HG02884 (cell line): Measurements from ENCODE around the gene PDXDC1.
"Not testable (repeated sequence)": the region's sequence is repeated elsewhere in the genome, so short reads cannot be mapped to it uniquely, and the experiment has no call there.

Source experiments
- ATAC-seq: cut with Tn5 transposase; IDR thresholded peaks from one replicate; pipeline ENCODE4 v1.9.1; 2021; ENCODE audit warnings: mild to moderate bottlenecking, moderate library complexity; ENCODE audit not compliant: unreplicated experiment

PDXDC1 gene

DNA sequence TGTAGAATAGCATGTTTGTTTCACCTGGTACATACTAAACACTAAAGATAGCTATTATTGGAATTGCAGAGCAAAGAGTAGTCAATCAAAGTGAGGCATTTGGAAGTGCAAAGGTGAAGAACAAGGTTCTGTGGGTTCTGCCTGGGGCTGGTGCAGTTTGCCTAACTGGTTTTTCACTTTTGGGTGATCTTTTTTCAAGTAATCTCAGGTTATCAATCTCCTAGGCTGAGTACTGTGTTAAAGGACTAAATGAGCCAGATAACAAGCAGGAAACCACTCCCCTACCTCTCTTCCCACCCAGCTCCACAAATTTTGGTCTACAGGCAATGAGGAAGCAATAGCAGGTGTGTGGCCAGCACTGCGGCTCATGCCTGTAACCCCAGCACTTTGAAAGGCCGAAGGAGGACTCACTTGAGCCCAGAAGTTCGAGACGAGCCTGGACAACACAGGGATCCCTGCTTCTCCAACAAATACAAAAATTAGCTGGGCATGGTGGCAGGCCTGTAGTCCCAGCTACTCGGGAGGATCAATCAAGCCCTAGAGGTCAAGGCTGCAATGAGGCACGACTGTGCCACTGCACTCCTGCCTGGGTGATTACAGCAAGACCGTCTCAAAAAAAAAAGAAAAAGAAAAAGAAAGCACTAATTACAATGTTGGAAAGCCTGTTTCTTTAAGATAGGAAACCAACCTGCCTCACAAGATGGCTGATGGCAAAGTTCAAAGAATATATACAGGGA is 83.0 kb downstream of the PDXDC1 start:
- ATAC-seq, result no peak

- ATAC-seq, result no peak
Measured at GRCh38 chr16:15059324-15059723, 84.5 kb downstream of the PDXDC1 start.

- ATAC-seq, result not testable (repeated sequence)
Measured at GRCh38 chr16:15062085-15062810, 87.4 kb downstream of the PDXDC1 start.

- ATAC-seq, result not testable (repeated sequence)
Measured at GRCh38 chr16:15065961-15066360, 91.1 kb downstream of the PDXDC1 start.

- not testable (repeated sequence) for ATAC-seq
Measured at GRCh38 chr16:15066690-15067089, 91.9 kb downstream of the PDXDC1 start.

GRCh38 chr16:15071013-15071412 is 96.2 kb downstream of the PDXDC1 start:
- not testable (repeated sequence) for ATAC-seq

- not testable (repeated sequence) for ATAC-seq
Measured at GRCh38 chr16:15071916-15072769, 97.3 kb downstream of the PDXDC1 start.

DNA sequence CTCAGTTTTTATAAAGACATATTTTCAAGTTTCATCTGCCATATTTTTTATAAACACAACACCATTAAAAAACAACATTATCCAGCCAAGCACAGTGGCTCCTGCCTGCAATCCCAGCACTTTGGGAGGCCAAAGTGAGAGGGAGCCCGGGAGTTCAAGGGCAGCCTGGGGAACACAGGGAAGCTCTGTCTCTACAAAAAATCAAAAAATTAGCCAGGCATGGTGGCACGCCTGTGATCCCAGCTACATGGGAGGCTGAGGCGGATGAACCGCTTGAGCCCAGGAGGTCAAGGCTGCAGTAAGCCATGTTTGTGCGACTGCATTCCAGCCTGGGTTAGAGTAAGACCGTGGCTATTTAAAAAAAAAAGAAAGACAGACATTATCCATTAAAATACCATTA is 98.3 kb downstream of the PDXDC1 start:
- no peak for ATAC-seq

DNA sequence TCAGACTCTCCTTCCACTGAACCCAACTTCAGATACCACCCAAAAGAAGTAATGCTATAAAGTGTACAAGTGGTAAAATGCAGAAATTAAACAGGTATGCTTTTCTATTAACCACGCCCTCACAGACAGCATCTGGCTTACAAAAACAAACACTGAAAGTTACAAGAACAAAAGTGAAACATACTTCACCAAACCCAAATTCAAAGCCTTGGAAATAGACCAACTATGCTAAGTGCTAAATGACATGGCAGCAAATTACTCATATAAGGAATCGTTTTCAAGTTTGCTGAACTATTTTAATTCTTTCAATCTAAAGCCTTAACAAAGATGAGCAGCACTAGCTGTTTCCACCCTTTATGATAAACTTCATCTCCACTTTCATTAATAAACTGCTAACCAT is 101.3 kb downstream of the PDXDC1 start:
- not testable (repeated sequence) for ATAC-seq

- ATAC-seq, result not testable (repeated sequence)
Measured at GRCh38 chr16:15080883-15081282, 106.1 kb downstream of the PDXDC1 start.

GRCh38 chr16:15082788-15083187 is 108.0 kb downstream of the PDXDC1 start:
- not testable (repeated sequence) for ATAC-seq

- ATAC-seq, result not testable (repeated sequence)
Measured at GRCh38 chr16:15090663-15091269, 115.9 kb downstream of the PDXDC1 start.

GRCh38 chr16:15093571-15093954 is 118.7 kb downstream of the PDXDC1 start:
- not testable (repeated sequence) for ATAC-seq

DNA sequence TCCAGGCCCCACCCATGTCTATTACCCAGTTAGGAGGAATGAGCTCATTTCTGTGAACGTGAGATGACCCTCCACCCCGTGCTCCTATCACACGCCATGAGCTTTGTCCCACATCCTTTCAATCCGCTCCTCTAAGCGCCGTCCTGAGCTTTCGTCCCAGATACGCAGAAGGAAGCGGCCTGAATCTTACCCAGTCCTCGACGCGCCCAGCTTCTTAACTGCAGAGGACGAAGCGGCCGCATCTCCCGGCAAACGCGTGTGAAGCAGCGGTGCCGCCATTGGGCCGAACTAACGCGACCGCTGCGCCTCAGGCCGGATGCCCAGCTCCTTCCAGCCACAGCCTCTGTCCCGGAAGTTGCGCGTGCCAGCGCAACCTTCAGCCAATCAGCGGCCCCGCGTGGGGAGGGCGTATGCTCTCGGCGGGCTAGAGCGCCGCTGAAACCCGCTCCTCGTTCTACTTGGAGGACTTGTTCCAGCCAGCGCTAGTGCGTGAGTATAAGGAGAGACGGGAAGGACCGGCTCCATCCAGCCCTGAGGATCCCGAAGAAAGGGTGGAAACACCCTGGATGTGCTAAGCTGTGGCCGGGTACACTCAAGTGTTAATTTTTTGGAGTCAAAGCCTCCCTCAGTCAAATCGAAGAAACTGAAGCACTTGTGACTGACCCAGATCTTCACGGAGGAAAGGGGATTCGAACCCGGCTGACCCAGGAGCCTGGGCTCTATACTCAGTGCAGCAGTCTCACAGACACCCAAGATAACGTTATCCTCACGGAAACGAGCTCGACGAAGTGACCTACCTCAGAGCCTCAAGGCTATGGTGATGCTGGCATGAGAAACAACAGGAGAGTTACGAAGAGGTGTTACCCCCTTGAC is 119.4 kb downstream of the PDXDC1 start, which contains the start of gene RRN3:
TSS of gene RRN3 (minus strand) at position 318 of the 873 bp plus-strand sequence. CDS start at position 279, 39 bp downstream.
- peak; percentile 98 for ATAC-seq

DNA sequence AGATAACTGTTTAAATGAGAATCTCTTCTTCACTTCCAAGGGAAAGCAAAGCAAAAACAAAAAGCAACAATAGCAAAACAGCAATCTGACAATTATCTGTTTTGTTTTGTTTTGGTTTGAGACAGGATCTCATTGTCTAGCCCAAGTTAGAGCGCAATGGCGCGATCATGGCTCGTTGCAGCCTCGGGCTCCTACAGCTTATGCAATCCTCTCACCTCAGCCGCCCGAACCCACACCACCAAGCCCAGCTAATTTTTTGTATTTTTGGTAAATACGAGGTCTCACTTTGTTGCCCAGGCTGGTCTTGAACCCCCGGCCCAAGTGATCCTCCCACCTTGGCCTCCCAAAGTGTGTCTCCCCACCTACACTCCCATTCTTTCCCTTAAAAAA is 121.8 kb downstream of the PDXDC1 start:
- ATAC-seq, result not testable (repeated sequence)

- ATAC-seq, result not testable (repeated sequence)
Measured at GRCh38 chr16:15099366-15099909, 124.6 kb downstream of the PDXDC1 start.

DNA sequence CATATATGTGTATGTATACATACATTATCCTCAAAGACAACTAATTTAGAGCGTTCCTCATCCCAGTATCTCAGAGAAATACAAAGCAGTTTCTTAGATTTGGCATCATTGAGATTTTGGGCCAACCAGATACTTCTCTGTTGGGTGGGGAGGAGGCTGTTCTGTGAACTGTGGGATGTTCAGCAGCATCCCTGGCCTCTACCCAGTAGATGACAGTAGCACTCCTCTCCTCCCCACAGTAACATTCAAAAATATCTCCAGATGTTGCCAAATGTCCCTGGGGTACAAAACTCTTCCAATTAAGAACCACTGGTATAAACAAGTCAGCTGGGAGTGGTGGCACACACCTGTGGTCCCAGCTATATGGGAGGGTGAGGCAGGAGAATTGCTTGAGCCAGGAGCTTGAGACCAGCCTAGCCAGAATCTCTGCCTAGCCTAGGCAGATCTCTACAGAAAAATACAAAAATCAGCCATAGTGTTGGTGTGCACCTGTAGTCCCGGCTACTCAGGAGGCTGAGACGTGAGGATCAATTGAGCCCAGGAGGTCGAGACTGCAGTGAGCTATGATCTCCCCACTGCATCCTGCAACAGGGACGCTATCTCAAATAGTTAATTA is 125.7 kb downstream of the PDXDC1 start:
- ATAC-seq, result not testable (repeated sequence)

DNA sequence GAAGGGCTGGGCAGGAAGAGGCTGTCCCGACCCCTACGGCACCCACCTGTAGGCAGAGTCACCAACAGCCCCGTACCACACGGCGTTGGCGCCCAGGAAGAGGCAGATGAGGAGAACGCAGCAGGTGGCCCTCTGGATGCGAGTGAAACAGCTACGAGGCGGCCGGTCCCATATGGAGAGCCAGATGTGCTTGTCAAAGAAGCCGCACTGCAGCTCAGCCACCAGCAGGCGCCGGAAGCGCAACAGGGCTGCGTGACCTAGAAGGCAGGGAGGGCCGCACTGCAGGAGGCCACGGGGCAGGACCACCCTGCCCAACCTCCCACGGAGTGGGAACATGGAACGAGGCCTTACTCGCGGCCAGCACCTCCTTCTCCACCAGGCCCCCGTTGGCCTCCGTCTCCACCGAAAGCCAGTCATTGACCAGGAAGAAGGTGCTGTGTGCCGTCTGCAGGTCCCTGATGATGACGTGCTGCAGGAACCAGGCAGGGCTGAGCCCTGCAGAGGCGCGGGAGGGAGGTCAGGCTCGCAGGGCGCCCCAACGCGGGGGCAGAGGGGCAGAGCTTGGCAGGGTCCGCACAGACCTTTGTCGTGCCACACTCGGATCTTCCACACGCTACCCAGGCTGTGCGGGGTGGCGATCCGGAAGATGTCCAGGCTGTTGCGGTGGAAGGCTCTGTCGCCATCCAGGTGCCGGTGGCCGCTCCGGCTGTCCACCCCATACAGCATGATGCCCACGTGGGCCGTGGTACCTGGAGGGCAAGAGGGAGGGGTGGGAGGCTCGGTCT is 153.0 kb downstream of the PDXDC1 start:
- ATAC-seq, result not testable (repeated sequence)
